HCT116 (cell line): ENCODE results near the gene ARHGAP8. TPM values are rescaled to one million over a fixed set of nuclear protein-coding genes. Genes with fewer than 3 reads are reported as not detected.

ENCODE experiments used
- ATAC-seq: fragments of 200-7000 bp; cut with Tn5 transposase; 2 replicates; pipeline ENCODE4 v1.9.1; 2020; ENCODE audit warnings: mild to moderate bottlenecking, moderate library complexity
- BruUV-seq: library from RNA; stranded (reverse); fragments of 400-500 nt; replicated peaks from 2 replicates; lab custom pipeline; 2021; lab: Mats Ljungman, UMichigan
- CTCF ChIA-PET: fragments of 300-600 bp; sonication (Branson Sonifier 250); formaldehyde crosslinking; loops from one replicate; lab custom pipeline; 2021; ENCODE audit warnings: antibody characterized with exemption; lab: Charles Lee
- POLR2A ChIA-PET: fragments of 300-600, 350-600 bp; sonication (Branson Sonifier 250); formaldehyde crosslinking; loops from one replicate; lab custom pipeline; 2021; ENCODE audit warnings: antibody characterized with exemption; lab: Charles Lee
- RAD21 ChIA-PET, 2 experiments: fragments of 300-600 bp; sonication (Branson Sonifier 250); formaldehyde crosslinking; loops; one replicate each; lab custom pipeline; 2023; ENCODE audit warnings: low total read pairs in 2 of 2; ENCODE audit not compliant: uncharacterized antibody in 2 of 2, unreplicated experiment in 2 of 2, low non-redundant PET in 1 of 2; lab: Charles Lee
- DNase-seq: peaks from one replicate; pipeline ENCODE4 v3.0.0-alpha.2; 2010; ENCODE audit warnings: low read depth, low spot score
- H2AFZ ChIP-seq: fragments of 200-600 bp; shearing (Covaris generic), sonication (generic); 2 replicates; pipeline ENCODE4 v1.6.1; 2017; ENCODE audit warnings: low read depth, mixed run types, mixed read lengths, antibody characterized with exemption, low read length; ENCODE audit not compliant: poor library complexity, severe bottlenecking
- H3K27ac ChIP-seq: 2 replicates; pipeline ENCODE4 v1.5.1; 2012; ENCODE audit warnings: low read depth, low read length
- H3K27me3 ChIP-seq: fragments of 200-600 bp; sonication (generic); 2 replicates; pipeline ENCODE4 v1.6.1; 2016; ENCODE audit warnings: mixed run types, low read length, mixed read lengths; ENCODE audit not compliant: insufficient read depth
- H3K36me3 ChIP-seq, 2 experiments: fragments of 200-500 bp in 1 of 2; fragments of 200-600 bp in 1 of 2; sonication (Bioruptor generic) in 1 of 2; sonication (generic) in 1 of 2; 2 replicates each; pipeline versions ENCODE4 v1.5.1 to v1.6.1; 2014 to 2016; ENCODE audit warnings: low read length in 2 of 2, inconsistent platforms in 1 of 2, mixed read lengths in 1 of 2, mixed run types in 1 of 2; ENCODE audit not compliant: insufficient read depth in 2 of 2, control insufficient read depth in 1 of 2
- H3K4me1 ChIP-seq, 2 experiments: fragments of 200-600 bp in 1 of 2; sonication (generic) in 1 of 2; 2 replicates each; pipeline versions ENCODE4 v1.5.1 to v1.6.1; 2012 to 2017; ENCODE audit warnings: low read length in 2 of 2, inconsistent platforms in 1 of 2, mild to moderate bottlenecking in 1 of 2, mixed read lengths in 1 of 2, mixed run types in 1 of 2, moderate library complexity in 1 of 2; ENCODE audit not compliant: insufficient read depth in 2 of 2, control insufficient read depth in 1 of 2
- H3K4me2 ChIP-seq: fragments of 200-600 bp; sonication (generic); 2 replicates; pipeline ENCODE4 v1.6.1; 2017; ENCODE audit warnings: mixed run types, low read length, mixed read lengths
- H3K4me3 ChIP-seq, 2 experiments: fragments of 200-600 bp in 1 of 2; sonication (generic) in 1 of 2; replicated peaks in 1 of 2; 2 replicates each; pipeline ENCODE4 v1.5.1; 2011 to 2016; ENCODE audit warnings: low read length in 2 of 2, control low read depth in 1 of 2, low read depth in 1 of 2, mild to moderate bottlenecking in 1 of 2, mixed read lengths in 1 of 2, mixed run types in 1 of 2
- H3K79me2 ChIP-seq: fragments of 200-600 bp; sonication (generic); 2 replicates; pipeline ENCODE4 v1.6.1; 2017; ENCODE audit warnings: mild to moderate bottlenecking, mixed run types, low read length, moderate library complexity, mixed read lengths; ENCODE audit not compliant: insufficient read depth
- H3K9ac ChIP-seq: fragments of 200-600 bp; sonication (generic); 2 replicates; pipeline ENCODE4 v1.6.1; 2016; ENCODE audit warnings: low read length, mixed read lengths
- H3K9me2 ChIP-seq: fragments of 200-600 bp; sonication (generic), shearing (Covaris generic); 2 replicates; pipeline ENCODE4 v1.6.1; 2017; ENCODE audit warnings: mixed run types, mild to moderate bottlenecking, moderate library complexity; ENCODE audit not compliant: insufficient read depth
- H3K9me3 ChIP-seq, 2 experiments: fragments of 200-500 bp in 1 of 2; fragments of 200-600 bp in 1 of 2; sonication (Bioruptor generic) in 1 of 2; sonication (generic) in 1 of 2; 2 replicates each; pipeline ENCODE4 v1.6.1; 2014 to 2017; ENCODE audit warnings: low read length in 2 of 2, mixed read lengths in 2 of 2, inconsistent platforms in 1 of 2, low read depth in 1 of 2, mild to moderate bottlenecking in 1 of 2, mixed run types in 1 of 2, moderate library complexity in 1 of 2; ENCODE audit not compliant: control insufficient read depth in 1 of 2, insufficient read depth in 1 of 2
- H4K20me1 ChIP-seq: fragments of 200-600 bp; sonication (generic), shearing (Covaris generic); 2 replicates; pipeline ENCODE4 v1.6.1; 2017; ENCODE audit warnings: mixed run types, mild to moderate bottlenecking, moderate library complexity; ENCODE audit not compliant: insufficient read depth
- CBX3 ChIP-seq: IDR thresholded peaks from 2 replicates; pipeline ENCODE4 v1.6.1; 2012; ENCODE audit warnings: low read depth
- CEBPB ChIP-seq: IDR thresholded peaks from 2 replicates; pipeline ENCODE4 v1.6.1; 2012; ENCODE audit warnings: low read depth
- EZH2 ChIP-seq: fragments of 200-600 bp; sonication (generic); IDR thresholded peaks from 2 replicates; pipeline ENCODE4 v1.6.1; 2017; ENCODE audit warnings: antibody characterized with exemption, mixed run types
- JUND ChIP-seq: IDR thresholded peaks from 2 replicates; pipeline ENCODE4 v1.6.1; 2012
- POLR2AphosphoS5 ChIP-seq: IDR thresholded peaks from 2 replicates; pipeline ENCODE4 v1.6.1; 2011; ENCODE audit warnings: mild to moderate bottlenecking, low read depth, low read length, moderate library complexity
- YY1 ChIP-seq: IDR thresholded peaks from 2 replicates; pipeline ENCODE4 v1.6.1; 2011; ENCODE audit warnings: low read length, low read depth, moderate library complexity, mild to moderate bottlenecking; ENCODE audit not compliant: insufficient replicate concordance; ENCODE audit errors: extremely low read depth
- ZFX ChIP-seq: fragments of 450-650 bp; IDR thresholded peaks from 2 replicates; pipeline ENCODE4 v1.6.1; 2017
- ZNF274 ChIP-seq: fragments of 200-500 bp; sonication (Bioruptor generic); IDR thresholded peaks from 2 replicates; pipeline ENCODE4 v1.6.1; 2014; ENCODE audit warnings: mild to moderate bottlenecking, low read depth, low read length, inconsistent platforms
- intact Hi-C: fragments of 100-400 bp; cut with micrococcal nuclease; formaldehyde crosslinking; loops from 2 replicates; pipeline ENCODE4 v1.10.0; 2022
- total RNA-seq: library from RNA; stranded (reverse); gene quantifications from one replicate; pipeline ENCODE4 v1.2.1, GENCODE V29; 2021; ENCODE audit not compliant: unreplicated experiment
- TF ChIP-seq, protein P1 (sequence below): IDR thresholded peaks from 2 replicates; pipeline ENCODE4 v1.6.1; 2012
- TF ChIP-seq, protein P2 (sequence below), 3 experiments: fragments of 200-600 bp in 1 of 3; sonication (generic) in 1 of 3; IDR thresholded peaks in 2 of 3; conservative IDR thresholded peaks in 1 of 3; 2 replicates each; pipeline ENCODE4 v1.5.1; 2012 to 2017; ENCODE audit warnings: low read depth in 2 of 3, low read length in 2 of 3, antibody characterized with exemption in 1 of 3, borderline replicate concordance in 1 of 3, control low read depth in 1 of 3, mild to moderate bottlenecking in 1 of 3, mixed read lengths in 1 of 3, mixed run types in 1 of 3, moderate library complexity in 1 of 3; ENCODE audit not compliant: insufficient read depth in 1 of 3

Gene ARHGAP8
- total RNA-seq, 1 experiment from 2014 or later = 67.5 TPM

DNA sequence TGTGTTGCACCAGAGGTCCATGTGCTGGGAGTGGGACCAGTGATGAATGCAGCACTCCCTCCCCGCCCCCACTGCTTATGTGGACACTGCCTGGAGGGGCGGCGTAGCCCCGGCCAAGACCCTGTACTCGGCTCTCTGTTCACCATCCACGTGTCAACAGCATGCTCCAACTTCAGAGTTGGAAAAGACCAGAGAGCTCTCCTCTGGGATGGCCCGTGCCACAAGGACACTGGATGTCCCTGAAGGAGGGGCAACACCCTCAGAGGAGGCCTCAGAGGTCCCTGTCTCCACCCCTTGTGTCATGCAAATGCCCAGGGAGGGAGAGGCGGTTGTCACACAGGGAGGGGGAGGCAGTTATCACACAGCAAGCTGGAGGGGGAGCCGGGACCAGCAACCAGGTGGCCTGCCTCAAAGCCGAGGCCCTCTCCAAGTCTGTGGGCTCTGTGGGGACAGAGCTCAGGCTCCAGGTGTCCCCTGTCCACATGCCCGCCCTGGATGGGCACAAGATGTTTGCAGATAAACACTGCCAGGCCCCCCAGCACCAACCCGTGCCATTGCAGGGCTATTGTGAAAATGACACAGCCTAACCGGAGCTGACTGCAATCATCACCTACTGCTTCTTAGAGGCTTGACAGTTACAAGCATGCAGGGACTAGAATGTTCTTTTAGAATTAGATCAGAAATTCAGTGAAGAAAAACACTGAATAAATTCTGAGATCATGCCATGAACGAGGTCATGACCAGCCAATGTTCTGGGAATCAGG lies 136.3 kb downstream of the ARHGAP8 start:
- ChIA-PET RAD21 (no interaction called here), CTCF (no interaction called here), POLR2A (no interaction called here)
- Histone ChIP-seq H3K4me2 (no peak overlapping the region), H3K9me2 (no peaks in the 10 kb centered on the region), H3K4me1 (peaks cover 0 to 5% of the 10 kb centered on the region in 2 experiments; a peak in 2 of 4 replicates), H4K20me1 (no peaks in the 10 kb centered on the region), H3K79me2 (no peaks in the 10 kb centered on the region), H3K9ac (no peak overlapping the region), H3K36me3 (no peaks in the 10 kb centered on the region), H3K27me3 (no peaks in the 10 kb centered on the region), H3K27ac (no peak overlapping the region), H3K4me3 (no peak overlapping the region), H2AFZ (no peak overlapping the region), H3K9me3 (no peaks in the 10 kb centered on the region)
- intact Hi-C loops = no loop called here
- no TSS peak for BruUV-seq
- no peak for DNase-seq
- TF ChIP-seq, protein P1, sequence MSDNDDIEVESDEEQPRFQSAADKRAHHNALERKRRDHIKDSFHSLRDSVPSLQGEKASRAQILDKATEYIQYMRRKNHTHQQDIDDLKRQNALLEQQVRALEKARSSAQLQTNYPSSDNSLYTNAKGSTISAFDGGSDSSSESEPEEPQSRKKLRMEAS = no peak
- TF ChIP-seq CBX3 (no peak), EZH2 (no peak), YY1 (no peak), CEBPB (no peak), ZFX (no peak), POLR2AphosphoS5 (no peak), JUND (no peak), ZNF274 (no peak)
- TF ChIP-seq, protein P2, sequence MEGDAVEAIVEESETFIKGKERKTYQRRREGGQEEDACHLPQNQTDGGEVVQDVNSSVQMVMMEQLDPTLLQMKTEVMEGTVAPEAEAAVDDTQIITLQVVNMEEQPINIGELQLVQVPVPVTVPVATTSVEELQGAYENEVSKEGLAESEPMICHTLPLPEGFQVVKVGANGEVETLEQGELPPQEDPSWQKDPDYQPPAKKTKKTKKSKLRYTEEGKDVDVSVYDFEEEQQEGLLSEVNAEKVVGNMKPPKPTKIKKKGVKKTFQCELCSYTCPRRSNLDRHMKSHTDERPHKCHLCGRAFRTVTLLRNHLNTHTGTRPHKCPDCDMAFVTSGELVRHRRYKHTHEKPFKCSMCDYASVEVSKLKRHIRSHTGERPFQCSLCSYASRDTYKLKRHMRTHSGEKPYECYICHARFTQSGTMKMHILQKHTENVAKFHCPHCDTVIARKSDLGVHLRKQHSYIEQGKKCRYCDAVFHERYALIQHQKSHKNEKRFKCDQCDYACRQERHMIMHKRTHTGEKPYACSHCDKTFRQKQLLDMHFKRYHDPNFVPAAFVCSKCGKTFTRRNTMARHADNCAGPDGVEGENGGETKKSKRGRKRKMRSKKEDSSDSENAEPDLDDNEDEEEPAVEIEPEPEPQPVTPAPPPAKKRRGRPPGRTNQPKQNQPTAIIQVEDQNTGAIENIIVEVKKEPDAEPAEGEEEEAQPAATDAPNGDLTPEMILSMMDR (IDR thresholded peaks at IDR 0.05 in 2 of 3, conservative IDR thresholded peaks at IDR 0.05 in 1 of 3; ENCODE audit: borderline replicate concordance in 1 of 3, insufficient read depth in 1 of 3, low read depth in 2 of 3, low read length in 2 of 3) = no peak
- ATAC-seq = no peak
